Activated T-helper 1 cell treated with anti-CD3 and anti-CD28 coated beads, Interleukin-12 subunit alpha, Interleukin-12 subunit beta, Interleukin-2, Interleukin-4 antibody, amounts not matched to agents 30 ng/mL and 10 ng/mL and 1 ng/mL, durations not matched to agents 14 hours and 24 hours and 36 hours (primary cell): ENCODE results near the gene NDUFAF5. TPM values are rescaled to one million over a fixed set of nuclear protein-coding genes. Genes with fewer than 3 reads are reported as not detected.

ENCODE experiments used
- DNase-seq: peaks from one replicate; pipeline ENCODE4 v3.0.0; 2021; ENCODE audit warnings: low spot score
- H3K27ac Mint-ChIP-seq: one replicate; pipeline ENCODE4 v1.8.0; 2021; ENCODE audit warnings: mild to moderate bottlenecking, mixed read lengths
- H3K27me3 Mint-ChIP-seq: one replicate; pipeline ENCODE4 v1.8.0; 2022; ENCODE audit warnings: mild to moderate bottlenecking, moderate library complexity, mixed read lengths; ENCODE audit not compliant: insufficient read depth
- H3K36me3 Mint-ChIP-seq: one replicate; pipeline ENCODE4 v1.8.0; 2021; ENCODE audit warnings: low read depth, mixed read lengths
- H3K4me1 Mint-ChIP-seq: one replicate; pipeline ENCODE4 v1.8.0; 2021; ENCODE audit warnings: low read depth, mixed read lengths
- H3K4me3 Mint-ChIP-seq: one replicate; pipeline ENCODE4 v1.8.0; 2021; ENCODE audit warnings: mild to moderate bottlenecking, moderate library complexity, mixed read lengths
- H3K9me3 Mint-ChIP-seq: one replicate; pipeline ENCODE4 v1.8.0; 2021; ENCODE audit warnings: mixed read lengths
- intact Hi-C: fragments of 100-400 bp; cut with micrococcal nuclease; formaldehyde crosslinking; loops from one replicate; pipeline ENCODE4 v1.15.1; 2024
- total RNA-seq: library from RNA; stranded (reverse); gene quantifications from 2 replicates; pipeline ENCODE4 v1.2.3, GENCODE V29; 2022

Gene NDUFAF5
- total RNA-seq, 1 donor from 2014 or later: 34.9 TPM

GRCh38 chr20:13868331-13868730 is 83.5 kb downstream of the NDUFAF5 start:
- H3K36me3 Mint-ChIP-seq: no peaks in the 10 kb centered on the region
- H3K4me3 Mint-ChIP-seq: no peak overlapping the region
- H3K4me1 Mint-ChIP-seq: no peaks in the 10 kb centered on the region
- DNase-seq: no peak
- no peak overlapping the region for H3K27ac Mint-ChIP-seq
- no peaks in the 10 kb centered on the region for H3K27me3 Mint-ChIP-seq
- intact Hi-C loops: no loop called here
- no peaks in the 10 kb centered on the region for H3K9me3 Mint-ChIP-seq

GRCh38 chr20:13870170-13870748 is 85.4 kb downstream of the NDUFAF5 start:
- Mint-ChIP-seq H3K36me3 (no peaks in the 10 kb centered on the region), H3K27ac (no peak overlapping the region), H3K4me3 (no peak overlapping the region), H3K9me3 (no peaks in the 10 kb centered on the region), H3K4me1 (no peaks in the 10 kb centered on the region), H3K27me3 (no peaks in the 10 kb centered on the region)
- intact Hi-C loops: no loop called here
- DNase-seq: no peak

Other genes with a start within 250 kb of the NDUFAF5 start
- gene TASP1, start 146.1 kb upstream of the NDUFAF5 start, total RNA-seq: 13.8 and 14.8 TPM in 2 replicates
- gene ESF1, start 109 bp upstream of the NDUFAF5 start, total RNA-seq: 30.3 and 32.1 TPM in 2 replicates
- gene SEL1L2, start 205.6 kb downstream of the NDUFAF5 start, total RNA-seq: not detected in 2 replicates
- gene MACROD2, start 210.5 kb downstream of the NDUFAF5 start, total RNA-seq: not detected in 2 replicates